LNCAP (cell line): ENCODE results near the gene LARP1.

Experiments
- CTCF ChIP-seq: fragments of 450-650 bp; IDR thresholded peaks from 2 replicates; pipeline ENCODE4 v1.5.1; 2017; ENCODE audit warnings: mild to moderate bottlenecking

Gene LARP1

DNA sequence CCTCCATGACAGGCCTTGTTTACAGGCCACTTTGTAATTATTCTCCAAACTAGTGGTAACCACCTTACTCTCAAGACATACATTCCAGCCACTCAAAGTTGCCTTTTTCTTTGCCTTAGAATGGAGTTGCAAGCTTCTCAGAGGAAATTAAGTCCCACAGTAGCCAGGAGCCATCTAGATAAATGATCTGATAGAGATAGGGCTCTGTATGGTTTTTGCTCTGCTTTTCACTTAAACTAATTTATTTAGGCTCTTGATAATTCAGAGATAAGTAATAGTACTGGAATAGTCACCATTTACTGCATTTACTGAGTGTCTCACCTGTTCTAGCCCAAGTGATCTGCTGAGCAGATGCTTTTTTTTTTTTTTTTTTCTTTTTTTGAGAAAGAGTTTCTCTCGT, 7.5 kb downstream of the LARP1 start:
- no peak for TF ChIP-seq CTCF

DNA sequence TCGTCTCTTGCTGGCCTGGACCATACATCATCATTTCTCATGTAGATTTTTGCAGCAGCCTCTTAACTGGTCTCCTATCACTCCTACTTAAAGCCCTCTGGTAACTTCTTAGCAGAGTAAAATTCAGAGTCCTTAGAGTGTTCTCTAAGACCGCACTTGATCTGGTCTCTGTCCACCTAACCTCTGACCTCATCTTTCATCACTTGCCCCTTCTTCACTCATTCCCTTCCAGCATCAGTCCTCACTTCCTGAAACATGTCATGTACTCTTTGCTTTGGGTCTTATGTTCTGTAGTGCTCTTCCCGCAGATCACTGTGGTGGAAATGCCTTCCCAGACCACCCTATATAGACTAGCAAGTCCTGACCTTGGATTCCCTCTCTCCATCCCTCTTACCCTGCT, 9.8 kb downstream of the LARP1 start:
- no peak for TF ChIP-seq CTCF

- TF ChIP-seq CTCF = no peak
These were observed 10.3 kb downstream of the LARP1 start for GRCh38 chr5:154765396-154765925.

DNA sequence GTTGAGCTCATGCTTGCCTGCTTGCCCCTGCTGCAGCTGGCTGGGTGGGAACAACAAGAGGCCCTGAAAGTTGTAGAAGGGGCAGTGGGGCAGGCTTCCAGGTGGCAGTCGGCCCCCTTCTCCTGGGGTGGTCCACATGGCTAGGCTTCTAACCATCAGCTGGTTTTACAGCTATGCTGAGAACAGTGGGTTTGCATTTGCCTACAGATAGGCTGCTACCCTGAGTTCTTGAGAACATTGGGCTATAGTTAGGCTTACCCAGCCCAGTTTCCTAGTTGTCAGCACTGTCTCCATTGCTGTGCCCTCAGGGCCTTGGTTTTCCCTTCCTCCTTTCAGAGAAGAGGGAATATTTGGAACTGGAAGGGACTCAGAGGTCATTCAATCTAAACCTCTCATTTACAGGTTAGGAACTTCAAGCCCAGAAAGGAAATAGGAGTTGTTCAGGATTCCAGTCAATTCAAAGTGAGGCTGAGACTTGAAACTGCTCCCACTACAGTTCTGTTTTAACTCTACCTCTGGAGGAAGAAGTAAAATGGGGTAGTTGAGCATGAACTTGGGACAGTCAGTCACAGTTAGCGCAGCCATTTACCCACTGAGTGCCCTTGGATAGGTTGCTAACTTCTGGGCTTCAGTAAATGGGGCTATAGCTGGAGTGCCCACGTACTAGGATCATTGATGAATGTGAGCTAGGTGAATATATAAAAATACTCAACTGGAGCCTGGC, 11.5 kb downstream of the LARP1 start:
- TF ChIP-seq CTCF = no peak

DNA sequence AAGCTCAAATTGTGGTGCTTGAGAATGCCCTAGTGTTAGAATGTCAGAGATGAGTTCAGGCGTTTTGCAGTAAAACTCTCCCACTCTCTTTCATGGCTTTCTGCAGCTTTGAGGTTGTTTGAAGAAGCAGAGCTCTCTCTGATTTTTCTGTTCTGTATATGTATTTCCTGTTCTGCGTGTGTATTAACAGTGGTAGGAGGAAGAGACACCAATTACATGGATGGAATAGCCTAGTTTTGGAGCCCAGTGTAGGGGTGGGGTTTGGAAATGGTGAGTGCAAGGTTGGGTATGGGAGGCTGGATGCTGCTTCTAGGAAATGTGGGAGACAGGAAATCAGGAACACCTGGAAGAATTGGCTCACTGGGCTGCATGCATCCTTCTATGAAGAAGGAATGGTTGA, 12.4 kb downstream of the LARP1 start:
- no peak for TF ChIP-seq CTCF

GRCh38 chr5:154768207-154768606, 13.0 kb downstream of the LARP1 start:
- no peak for TF ChIP-seq CTCF

DNA sequence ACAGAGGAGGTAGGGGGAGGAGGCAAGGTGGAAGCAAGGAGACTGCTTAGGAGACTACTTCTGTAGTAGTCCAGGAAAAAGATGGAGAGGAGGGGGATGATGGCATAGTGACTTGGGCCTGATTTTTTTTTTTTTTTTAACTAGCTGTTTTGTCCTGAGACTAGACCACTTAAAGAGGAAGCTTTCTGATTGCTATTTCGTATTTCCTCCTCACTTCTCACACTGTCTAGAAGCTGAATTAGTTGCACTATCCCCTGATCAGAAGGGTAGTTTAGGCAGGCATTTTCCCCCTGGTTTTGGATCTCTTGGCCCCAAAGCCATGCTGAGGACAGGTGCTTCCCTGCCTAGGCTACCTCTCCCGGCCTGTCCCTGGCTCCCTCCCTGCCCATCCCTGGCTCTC, 14.9 kb downstream of the LARP1 start:
- TF ChIP-seq CTCF = no peak
